CD14-positive monocyte (primary cell): ENCODE data around the gene TMPRSS11D. TPM values are rescaled to one million over a fixed set of nuclear protein-coding genes. Genes with fewer than 3 reads are reported as not detected.

Experiments
- DNase-seq, 3 donors: peaks; one replicate each; pipeline ENCODE4 v3.0.0-alpha.2; 2011 to 2022
- H2AFZ ChIP-seq: 2 replicates; pipeline ENCODE4 v1.6.0; 2012; ENCODE audit warnings: mild to moderate bottlenecking, low read depth, low read length, inconsistent platforms; ENCODE audit not compliant: insufficient read depth, poor library complexity, severe bottlenecking
- H3K27ac ChIP-seq, 2 donors: 1 replicate in 1 of 2; 2 replicates in 1 of 2; pipeline ENCODE4 v1.5.1; 2012 to 2013; ENCODE audit warnings: low read length in 2 of 2, control low read depth in 1 of 2, inconsistent platforms in 1 of 2, low read depth in 1 of 2, mild to moderate bottlenecking in 1 of 2
- H3K27me3 ChIP-seq, 2 donors: one replicate each; pipeline versions ENCODE4 v1.6.0 to v1.6.1; 2011 to 2013; ENCODE audit warnings: low read length in 2 of 2; ENCODE audit not compliant: control insufficient read depth in 2 of 2, insufficient read depth in 2 of 2
- H3K36me3 ChIP-seq, 2 donors: replicated peaks in 1 of 2; 1 replicate in 1 of 2; 2 replicates in 1 of 2; pipeline versions ENCODE4 v1.5.1 to v1.6.1; 2012 to 2013; ENCODE audit warnings: low read length in 2 of 2, control low read depth in 1 of 2, inconsistent platforms in 1 of 2, mild to moderate bottlenecking in 1 of 2; ENCODE audit not compliant: insufficient read depth in 2 of 2, control insufficient read depth in 1 of 2
- H3K4me1 ChIP-seq, 2 donors: 1 replicate in 1 of 2; 2 replicates in 1 of 2; pipeline versions ENCODE4 v1.5.1 to v1.6.1; 2012 to 2013; ENCODE audit warnings: low read length in 2 of 2, control low read depth in 1 of 2, inconsistent platforms in 1 of 2, mild to moderate bottlenecking in 1 of 2, moderate library complexity in 1 of 2; ENCODE audit not compliant: insufficient read depth in 2 of 2, control insufficient read depth in 1 of 2
- H3K4me2 ChIP-seq: replicated peaks from 2 replicates; pipeline ENCODE3; 2012; ENCODE audit warnings: low read length, moderate library complexity, mild to moderate bottlenecking; ENCODE audit not compliant: poor library complexity, severe bottlenecking; ENCODE audit errors: extremely low read depth
- H3K4me3 ChIP-seq, 3 experiments: fragments of 200-600 bp in 1 of 3; sonication (generic) in 1 of 3; replicated peaks in 1 of 3; 1 replicate in 2 of 3; 2 replicates in 1 of 3; pipeline ENCODE4 v1.5.1; 2011 to 2013; ENCODE audit warnings: low read length in 3 of 3, mild to moderate bottlenecking in 3 of 3, control low read depth in 2 of 3, low read depth in 2 of 3, inconsistent platforms in 1 of 3, moderate library complexity in 1 of 3
- H3K79me2 ChIP-seq: 2 replicates; pipeline ENCODE4 v1.6.0; 2012; ENCODE audit warnings: mild to moderate bottlenecking, control low read depth, inconsistent platforms, low read length, moderate library complexity; ENCODE audit not compliant: insufficient read depth
- H3K9ac ChIP-seq: 2 replicates; pipeline ENCODE4 v1.6.0; 2017; ENCODE audit warnings: low read length, mild to moderate bottlenecking; ENCODE audit not compliant: insufficient read depth, poor library complexity, severe bottlenecking
- H3K9me3 ChIP-seq, 2 donors: replicated peaks in 1 of 2; 1 replicate in 1 of 2; 2 replicates in 1 of 2; pipeline versions ENCODE4 v1.5.1 to v1.6.1; 2012 to 2013; ENCODE audit warnings: low read length in 2 of 2, control low read depth in 1 of 2; ENCODE audit not compliant: control insufficient read depth in 1 of 2, insufficient read depth in 1 of 2
- H4K20me1 ChIP-seq: 2 replicates; pipeline ENCODE4 v1.6.0; 2012; ENCODE audit warnings: mild to moderate bottlenecking, low read length, control low read depth, moderate library complexity; ENCODE audit not compliant: insufficient read depth
- H3K27ac Mint-ChIP-seq, 7 donors: one replicate each; pipeline ENCODE4 v1.8.0; 2020; ENCODE audit warnings: mild to moderate bottlenecking in 7 of 7, mixed read lengths in 7 of 7, moderate library complexity in 6 of 7, inconsistent platforms in 2 of 7
- H3K27me3 Mint-ChIP-seq, 3 donors: one replicate each; pipeline ENCODE4 v1.8.0; 2021 to 2022; ENCODE audit warnings: low read depth in 3 of 3, mild to moderate bottlenecking in 3 of 3, mixed read lengths in 3 of 3, moderate library complexity in 3 of 3, inconsistent platforms in 1 of 3
- H3K36me3 Mint-ChIP-seq, 2 donors: one replicate each; pipeline ENCODE4 v1.8.0; 2020; ENCODE audit warnings: mixed read lengths in 2 of 2, inconsistent platforms in 1 of 2, mild to moderate bottlenecking in 1 of 2
- H3K4me1 Mint-ChIP-seq: one replicate; pipeline ENCODE4 v1.8.0; 2020; ENCODE audit warnings: mild to moderate bottlenecking, mixed read lengths
- H3K4me3 Mint-ChIP-seq, 2 donors: one replicate each; pipeline ENCODE4 v1.8.0; 2020; ENCODE audit warnings: mild to moderate bottlenecking in 2 of 2, mixed read lengths in 2 of 2, moderate library complexity in 1 of 2
- H3K9me3 Mint-ChIP-seq, 7 donors: one replicate each; pipeline ENCODE4 v1.8.0; 2020 to 2022; ENCODE audit warnings: mixed read lengths in 7 of 7, mild to moderate bottlenecking in 6 of 7, moderate library complexity in 6 of 7, inconsistent platforms in 2 of 7
- WGBS: methylation state at CpG from one replicate; pipeline ENCODE4 v1.1.5; 2013; ENCODE audit warnings: missing lambda C conversion rate; ENCODE audit not compliant: insufficient coverage; 5-methylcytosine and 5-hydroxymethylcytosine counted together
- intact Hi-C, 2 donors: fragments of 100-400 bp; cut with micrococcal nuclease; formaldehyde crosslinking; loops; one replicate each; pipeline versions ENCODE4 v1.15.0 to v1.15.1; 2023
- polyA plus RNA-seq, 3 donors: library from polyadenylated mRNA; depleted of rRNA in 1 of 3; unstranded in 2 of 3; stranded (reverse) in 1 of 3; fragments of 300-500 nt in 2 of 3; fragments of >200 nt in 1 of 3; fragmentation: Illumina TruSeq in 2 of 3; gene quantifications; 1 replicate in 2 of 3; 2 replicates in 1 of 3; pipeline ENCODE4 v1.2.3, GENCODE V29; 2012 to 2021
- TF ChIP-seq, protein P1 (sequence below): fragments of 200-600 bp; IDR thresholded peaks from one replicate; pipeline ENCODE4 v1.8.0; 2022; ENCODE audit warnings: antibody characterized with exemption, mild to moderate bottlenecking

Gene TMPRSS11D
- polyA plus RNA-seq, 3 donors, result not detected

GRCh38 chr4:67874986-67875385 lies 8.8 kb downstream of the TMPRSS11D start:
- peaks cover 7% of the 10 kb centered on the region for H3K4me1 Mint-ChIP-seq
- no peaks in the 10 kb centered on the region for H3K27me3 ChIP-seq
- no peak overlapping the region for H3K4me3 Mint-ChIP-seq
- no peaks in the 10 kb centered on the region for H3K79me2 ChIP-seq
- H3K9me3 ChIP-seq, result no peaks in the 10 kb centered on the region
- H2AFZ ChIP-seq, result no peak overlapping the region
- no peak overlapping the region for H3K27ac Mint-ChIP-seq
- H3K4me2 ChIP-seq, result no peak overlapping the region
- H3K27me3 Mint-ChIP-seq, result no peaks in the 10 kb centered on the region
- H3K9me3 Mint-ChIP-seq, result no peaks in the 10 kb centered on the region
- no peak overlapping the region for H3K4me3 ChIP-seq
- H3K36me3 Mint-ChIP-seq, result no peaks in the 10 kb centered on the region
- H3K9ac ChIP-seq, result no peak overlapping the region
- no peak for DNase-seq
- TF ChIP-seq, protein P1, sequence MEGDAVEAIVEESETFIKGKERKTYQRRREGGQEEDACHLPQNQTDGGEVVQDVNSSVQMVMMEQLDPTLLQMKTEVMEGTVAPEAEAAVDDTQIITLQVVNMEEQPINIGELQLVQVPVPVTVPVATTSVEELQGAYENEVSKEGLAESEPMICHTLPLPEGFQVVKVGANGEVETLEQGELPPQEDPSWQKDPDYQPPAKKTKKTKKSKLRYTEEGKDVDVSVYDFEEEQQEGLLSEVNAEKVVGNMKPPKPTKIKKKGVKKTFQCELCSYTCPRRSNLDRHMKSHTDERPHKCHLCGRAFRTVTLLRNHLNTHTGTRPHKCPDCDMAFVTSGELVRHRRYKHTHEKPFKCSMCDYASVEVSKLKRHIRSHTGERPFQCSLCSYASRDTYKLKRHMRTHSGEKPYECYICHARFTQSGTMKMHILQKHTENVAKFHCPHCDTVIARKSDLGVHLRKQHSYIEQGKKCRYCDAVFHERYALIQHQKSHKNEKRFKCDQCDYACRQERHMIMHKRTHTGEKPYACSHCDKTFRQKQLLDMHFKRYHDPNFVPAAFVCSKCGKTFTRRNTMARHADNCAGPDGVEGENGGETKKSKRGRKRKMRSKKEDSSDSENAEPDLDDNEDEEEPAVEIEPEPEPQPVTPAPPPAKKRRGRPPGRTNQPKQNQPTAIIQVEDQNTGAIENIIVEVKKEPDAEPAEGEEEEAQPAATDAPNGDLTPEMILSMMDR, result no peak
- intact Hi-C loops, result loop anchor here (5.0 to 10.0 kb wide), 4 partner anchors 32 to 302 kb away; no protein-coding TSS in a partner anchor
- H4K20me1 ChIP-seq, result no peaks in the 10 kb centered on the region
- peaks cover 3 to 11% of the 10 kb centered on the region in 2 donors for H3K4me1 ChIP-seq
- H3K36me3 ChIP-seq, result no peaks in the 10 kb centered on the region
- 100% methylated on average over 1 of the region's 2 CpGs for WGBS
- no peak overlapping the region for H3K27ac ChIP-seq

DNA sequence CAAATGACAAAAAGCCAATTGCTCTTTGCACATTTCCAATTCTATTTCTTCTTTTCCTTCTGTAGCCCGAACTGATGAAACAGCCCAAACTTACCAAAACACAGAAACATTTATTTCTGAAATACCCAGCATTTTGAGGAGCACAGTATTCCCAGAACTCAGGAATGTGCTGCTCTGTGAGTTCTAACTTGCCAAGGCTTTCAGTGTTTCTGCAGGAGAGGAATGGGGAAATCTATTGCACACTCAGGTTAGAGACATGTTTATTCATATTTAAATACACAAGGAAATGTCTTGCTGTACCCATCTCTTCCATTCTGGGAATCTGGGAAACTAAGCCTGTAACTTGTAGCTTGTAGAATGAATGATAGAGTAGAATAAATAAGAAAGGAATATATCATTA lies 10.7 kb downstream of the TMPRSS11D start:
- H3K4me1 ChIP-seq, result no peaks in the 10 kb centered on the region
- H4K20me1 ChIP-seq, result no peaks in the 10 kb centered on the region
- Mint-ChIP-seq H3K4me1 (no peaks in the 10 kb centered on the region), H3K36me3 (no peaks in the 10 kb centered on the region), H3K27me3 (no peaks in the 10 kb centered on the region), H3K9me3 (no peaks in the 10 kb centered on the region), H3K4me3 (no peak overlapping the region), H3K27ac (no peak overlapping the region)
- no peak for DNase-seq
- no CpG with 5 or more reads among the region's 1 CpG for WGBS
- H3K9me3 ChIP-seq, result no peaks in the 10 kb centered on the region
- H3K27ac ChIP-seq, result no peak overlapping the region
- no peaks in the 10 kb centered on the region for H3K79me2 ChIP-seq
- H3K9ac ChIP-seq, result no peak overlapping the region
- TF ChIP-seq, protein P1, result no peak
- H3K4me2 ChIP-seq, result no peak overlapping the region
- H3K27me3 ChIP-seq, result no peaks in the 10 kb centered on the region
- intact Hi-C loops, result loop anchor here (5.0 to 10.0 kb wide), 4 partner anchors 34 to 304 kb away; no protein-coding TSS in a partner anchor
- H3K4me3 ChIP-seq, result no peak overlapping the region
- H2AFZ ChIP-seq, result no peak overlapping the region
- no peaks in the 10 kb centered on the region for H3K36me3 ChIP-seq
